Neuron (in vitro differentiated cells): ENCODE results near the gene PREX1.

Experiments used
- H2AFZ ChIP-seq: one replicate; pipeline ENCODE4 v1.6.1; 2013; ENCODE audit warnings: low read depth, mild to moderate bottlenecking, inconsistent platforms, low read length, moderate library complexity
- H3K27me3 ChIP-seq: one replicate; pipeline ENCODE4 v1.6.1; 2013; ENCODE audit warnings: low read length; ENCODE audit not compliant: insufficient read depth
- H3K36me3 ChIP-seq: one replicate; pipeline ENCODE4 v1.6.1; 2013; ENCODE audit warnings: low read length; ENCODE audit not compliant: insufficient read depth
- H3K4me1 ChIP-seq: one replicate; pipeline ENCODE4 v1.6.1; 2013; ENCODE audit warnings: low read length; ENCODE audit not compliant: insufficient read depth
- H3K4me3 ChIP-seq: 2 replicates; pipeline ENCODE4 v1.5.1; 2013; ENCODE audit warnings: mild to moderate bottlenecking, low read length, moderate library complexity
- H3K9me3 ChIP-seq: one replicate; pipeline ENCODE4 v1.6.1; 2013; ENCODE audit warnings: low read length

PREX1 gene

DNA sequence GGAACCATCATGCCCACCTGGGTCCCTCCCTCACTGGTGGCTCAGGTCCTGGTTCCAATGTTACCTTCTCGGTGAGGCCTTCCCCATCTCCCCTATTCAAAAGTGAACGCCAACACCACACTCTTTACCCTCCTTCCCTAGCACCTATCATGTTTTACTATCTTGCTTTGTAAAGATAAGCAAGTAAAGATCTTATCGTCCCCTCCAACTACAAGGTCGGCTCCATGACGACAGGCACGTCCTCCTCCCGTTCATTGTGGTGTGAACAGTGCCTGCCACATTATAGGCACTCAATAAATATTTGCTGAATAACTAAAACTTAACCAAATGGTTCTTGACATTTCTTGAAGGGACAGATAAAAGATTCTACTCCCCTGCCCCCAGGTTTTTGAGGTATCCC is 147.1 kb downstream of the PREX1 start:
- Histone ChIP-seq H3K9me3 (no peaks in the 10 kb centered on the region), H3K4me3 (no peak overlapping the region), H3K36me3 (peaks cover 44% of the 10 kb centered on the region), H3K27me3 (no peaks in the 10 kb centered on the region), H2AFZ (no peak overlapping the region), H3K4me1 (no peaks in the 10 kb centered on the region)

DNA sequence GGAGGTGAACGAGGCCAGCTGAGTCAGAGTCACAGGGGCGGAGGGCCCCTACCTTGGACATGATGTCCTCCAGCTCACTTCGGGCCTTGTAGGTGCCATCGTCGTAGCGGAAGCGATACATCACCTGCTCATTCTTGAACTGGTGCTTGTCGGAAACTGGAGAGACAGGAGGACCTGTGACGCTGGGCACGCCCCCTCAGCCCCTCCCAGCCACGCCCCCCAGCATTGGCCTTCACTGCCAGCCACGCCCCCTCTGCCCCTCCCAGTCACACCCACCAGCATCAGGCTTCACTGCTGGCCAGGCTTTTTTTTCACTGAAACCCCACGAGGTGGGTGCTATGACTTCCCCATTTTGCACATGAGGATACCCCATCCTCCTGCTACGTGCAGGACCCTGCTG is 148.2 kb downstream of the PREX1 start:
- Histone ChIP-seq H3K4me1 (no peaks in the 10 kb centered on the region), H3K4me3 (no peak overlapping the region), H3K27me3 (no peaks in the 10 kb centered on the region), H3K36me3 (peaks cover 50% of the 10 kb centered on the region), H2AFZ (no peak overlapping the region), H3K9me3 (no peaks in the 10 kb centered on the region)

DNA sequence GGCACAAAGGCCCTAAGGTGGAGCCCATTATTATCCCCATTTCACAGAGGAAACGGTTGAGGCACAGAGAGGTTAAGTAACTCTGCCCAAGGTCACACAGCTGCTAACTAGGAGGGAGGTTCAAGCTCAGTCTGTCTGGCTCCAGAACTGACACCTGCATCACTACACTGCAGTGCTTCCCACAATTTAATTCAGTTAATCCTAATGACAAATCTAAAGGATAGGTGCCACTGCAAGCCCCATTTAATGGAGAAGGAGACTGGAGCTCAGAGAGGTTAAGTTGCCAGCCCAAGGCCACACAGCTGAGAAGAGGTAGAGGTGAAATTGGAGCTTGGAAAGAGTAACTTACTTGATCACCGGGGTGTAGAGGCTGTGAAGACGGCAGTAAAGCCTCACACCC is 148.8 kb downstream of the PREX1 start:
- Histone ChIP-seq H3K4me3 (no peak overlapping the region), H3K4me1 (no peaks in the 10 kb centered on the region), H3K27me3 (no peaks in the 10 kb centered on the region), H2AFZ (no peak overlapping the region), H3K9me3 (no peaks in the 10 kb centered on the region), H3K36me3 (peaks cover 51% of the 10 kb centered on the region)

DNA sequence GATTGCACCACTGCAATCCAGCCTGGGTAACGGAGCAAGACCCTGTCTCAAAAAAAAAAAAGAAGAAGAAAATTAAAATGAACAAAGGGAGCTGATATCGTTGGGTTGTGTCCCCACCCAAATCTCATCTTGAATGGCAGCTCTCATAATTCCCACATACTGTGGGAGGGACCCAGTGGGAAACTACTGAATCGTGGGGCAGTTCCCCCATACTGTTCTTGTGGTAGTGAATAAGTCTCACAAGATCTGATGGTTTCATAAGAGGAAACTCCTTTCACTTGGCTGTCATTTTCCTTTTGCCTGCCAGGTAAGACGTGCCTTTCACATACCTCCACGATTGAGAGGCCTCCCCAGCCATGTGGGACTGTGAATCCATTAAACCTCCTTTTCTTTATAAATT is 149.4 kb downstream of the PREX1 start:
- H3K36me3 ChIP-seq, result peaks cover 51% of the 10 kb centered on the region
- H3K27me3 ChIP-seq, result no peaks in the 10 kb centered on the region
- H3K9me3 ChIP-seq, result no peaks in the 10 kb centered on the region
- no peaks in the 10 kb centered on the region for H3K4me1 ChIP-seq
- no peak overlapping the region for H3K4me3 ChIP-seq
- no peak overlapping the region for H2AFZ ChIP-seq

DNA sequence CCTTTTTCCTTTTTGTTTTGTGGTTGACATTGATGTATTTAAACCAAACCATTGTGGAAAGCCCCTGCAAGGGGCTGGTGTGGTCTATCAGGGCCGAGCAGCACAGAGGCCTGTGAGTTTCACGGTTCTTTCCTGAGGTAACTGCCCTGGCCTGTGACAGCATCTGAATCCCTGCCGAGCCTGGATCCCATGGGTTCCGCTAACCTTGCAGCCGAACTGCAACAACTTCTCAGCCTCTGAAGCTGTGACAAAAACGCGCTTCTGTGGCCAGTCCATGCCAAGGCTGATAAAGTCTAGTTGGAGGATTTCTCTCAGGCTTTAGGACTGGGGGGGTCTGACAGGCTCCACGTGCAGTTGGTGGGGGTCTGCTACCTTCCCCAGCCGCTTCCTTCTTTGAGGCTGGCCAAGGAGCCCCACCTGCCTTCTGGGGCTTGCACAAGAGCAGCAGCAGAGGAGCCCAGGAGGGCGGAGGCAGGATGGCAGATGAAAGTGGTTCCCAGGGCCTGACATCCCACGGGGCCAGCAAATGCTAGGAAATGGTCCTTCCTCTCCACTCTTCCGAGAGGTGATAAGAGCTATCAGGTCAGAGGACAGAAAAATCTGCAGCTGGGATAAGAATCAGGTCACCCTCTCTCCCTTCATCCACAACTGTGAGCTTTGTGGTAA is 150.9 kb downstream of the PREX1 start:
- Histone ChIP-seq H3K4me1 (no peaks in the 10 kb centered on the region), H2AFZ (no peak overlapping the region), H3K4me3 (no peak overlapping the region), H3K27me3 (no peaks in the 10 kb centered on the region), H3K36me3 (peaks cover 51% of the 10 kb centered on the region), H3K9me3 (no peaks in the 10 kb centered on the region)

DNA sequence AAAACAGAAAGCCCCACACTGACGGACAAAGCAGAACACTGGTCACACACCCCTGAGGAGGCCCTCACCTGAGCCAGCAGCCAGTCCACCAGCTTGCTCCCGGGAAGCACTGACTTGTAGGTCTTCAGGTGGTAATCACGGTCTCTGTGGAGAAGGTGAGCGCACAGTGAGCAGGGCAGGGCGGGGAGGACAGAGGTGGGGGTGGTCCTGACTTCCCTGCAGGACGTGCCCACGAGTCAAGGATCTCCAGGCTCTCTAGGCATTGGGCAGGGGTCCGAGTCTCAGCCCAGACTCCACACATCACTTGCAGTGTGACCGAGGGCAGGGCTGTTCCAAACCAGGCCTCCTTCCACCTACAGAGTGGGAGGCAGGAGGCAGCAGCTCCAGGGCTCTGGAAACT is 151.7 kb downstream of the PREX1 start:
- H3K4me3 ChIP-seq, result no peak overlapping the region
- H3K36me3 ChIP-seq, result peaks cover 44% of the 10 kb centered on the region
- H3K4me1 ChIP-seq, result no peaks in the 10 kb centered on the region
- no peaks in the 10 kb centered on the region for H3K27me3 ChIP-seq
- no peaks in the 10 kb centered on the region for H3K9me3 ChIP-seq
- H2AFZ ChIP-seq, result no peak overlapping the region

DNA sequence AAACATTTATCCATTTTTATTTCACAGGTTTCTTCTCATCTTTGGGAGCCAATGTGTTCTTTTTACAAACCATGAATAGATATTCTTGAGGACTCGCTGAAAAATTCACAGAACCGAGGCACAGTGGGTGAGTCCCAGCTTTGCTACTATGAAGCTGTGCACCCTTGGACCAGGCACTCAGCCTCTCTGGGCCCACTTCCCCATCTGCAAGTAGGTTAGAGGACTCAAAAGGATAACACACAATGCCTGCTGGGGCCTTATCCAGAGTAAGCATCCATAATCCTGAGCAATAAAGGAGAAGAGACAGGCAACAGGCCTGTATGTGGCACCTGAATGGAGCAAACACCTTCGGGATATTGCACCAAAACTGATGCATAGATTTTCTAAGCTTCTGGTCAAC is 153.3 kb downstream of the PREX1 start:
- no peak overlapping the region for H2AFZ ChIP-seq
- no peak overlapping the region for H3K4me3 ChIP-seq
- H3K36me3 ChIP-seq, result peaks cover 34% of the 10 kb centered on the region
- no peaks in the 10 kb centered on the region for H3K4me1 ChIP-seq
- H3K27me3 ChIP-seq, result no peaks in the 10 kb centered on the region
- no peaks in the 10 kb centered on the region for H3K9me3 ChIP-seq

DNA sequence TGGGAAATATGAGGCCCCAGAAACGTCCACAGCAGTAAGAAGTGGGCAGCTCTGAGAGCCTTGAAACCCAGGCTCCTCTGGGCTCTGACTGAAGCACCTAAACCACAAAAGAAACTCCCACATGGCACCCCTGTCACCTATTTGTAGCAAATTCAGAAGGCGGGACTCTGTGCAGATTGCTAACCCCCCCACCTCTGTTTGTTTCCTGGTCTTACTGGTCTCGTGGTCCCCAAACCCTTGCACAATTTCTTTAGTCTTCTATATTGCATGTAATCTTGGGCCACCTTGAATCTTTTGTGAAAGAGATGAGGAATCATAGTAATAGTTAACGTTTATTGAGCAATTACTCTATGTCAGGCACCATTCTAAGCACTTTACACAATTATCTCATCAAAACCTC is 154.3 kb downstream of the PREX1 start:
- Histone ChIP-seq H2AFZ (no peak overlapping the region), H3K4me1 (no peaks in the 10 kb centered on the region), H3K36me3 (peaks cover 26% of the 10 kb centered on the region), H3K27me3 (no peaks in the 10 kb centered on the region), H3K9me3 (no peaks in the 10 kb centered on the region), H3K4me3 (no peak overlapping the region)

DNA sequence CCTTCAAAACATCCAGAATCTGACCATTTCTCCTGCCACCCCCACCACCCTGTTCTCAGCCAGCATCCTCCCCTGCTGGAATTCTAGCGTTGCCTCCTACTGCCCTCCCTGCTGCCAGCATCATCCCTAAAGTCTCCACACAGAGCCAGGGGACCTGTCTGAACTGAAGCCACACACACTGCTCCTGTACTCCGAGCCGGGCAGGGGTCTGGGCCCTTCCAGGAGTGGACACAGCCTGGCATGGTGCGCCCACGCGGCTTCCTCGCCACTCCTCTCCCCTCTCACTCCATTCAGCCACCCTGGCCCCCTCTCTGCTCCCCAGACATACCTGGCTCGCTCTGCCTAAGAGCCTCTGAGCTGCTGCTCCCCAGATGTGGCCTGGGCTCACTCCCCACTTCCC is 155.5 kb downstream of the PREX1 start:
- no peak overlapping the region for H2AFZ ChIP-seq
- H3K4me3 ChIP-seq, result no peak overlapping the region
- H3K9me3 ChIP-seq, result peaks cover 5% of the 10 kb centered on the region
- peaks cover 28% of the 10 kb centered on the region for H3K36me3 ChIP-seq
- no peaks in the 10 kb centered on the region for H3K27me3 ChIP-seq
- no peaks in the 10 kb centered on the region for H3K4me1 ChIP-seq

DNA sequence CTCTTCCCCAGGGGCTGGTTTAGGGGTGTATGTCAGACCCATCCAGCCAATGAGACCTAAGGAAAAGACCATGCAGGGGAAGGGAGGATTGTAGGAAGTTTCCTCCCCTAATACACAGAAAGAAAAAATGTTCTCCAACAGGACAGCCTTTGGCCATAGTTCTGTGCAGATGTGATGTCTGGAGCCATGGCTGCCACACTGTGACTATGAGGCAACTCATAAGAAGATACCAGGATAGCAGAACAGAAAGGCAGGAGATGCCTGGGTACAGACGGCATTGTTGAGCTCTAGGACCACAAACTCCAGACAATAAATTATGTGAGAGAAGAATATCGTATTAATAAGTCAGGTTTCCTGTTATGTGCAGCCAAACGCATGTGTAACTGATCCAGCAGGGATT is 156.7 kb downstream of the PREX1 start:
- Histone ChIP-seq H3K4me1 (no peaks in the 10 kb centered on the region), H3K9me3 (peaks cover 10% of the 10 kb centered on the region), H3K27me3 (no peaks in the 10 kb centered on the region), H2AFZ (no peak overlapping the region), H3K36me3 (peaks cover 23% of the 10 kb centered on the region), H3K4me3 (no peak overlapping the region)

DNA sequence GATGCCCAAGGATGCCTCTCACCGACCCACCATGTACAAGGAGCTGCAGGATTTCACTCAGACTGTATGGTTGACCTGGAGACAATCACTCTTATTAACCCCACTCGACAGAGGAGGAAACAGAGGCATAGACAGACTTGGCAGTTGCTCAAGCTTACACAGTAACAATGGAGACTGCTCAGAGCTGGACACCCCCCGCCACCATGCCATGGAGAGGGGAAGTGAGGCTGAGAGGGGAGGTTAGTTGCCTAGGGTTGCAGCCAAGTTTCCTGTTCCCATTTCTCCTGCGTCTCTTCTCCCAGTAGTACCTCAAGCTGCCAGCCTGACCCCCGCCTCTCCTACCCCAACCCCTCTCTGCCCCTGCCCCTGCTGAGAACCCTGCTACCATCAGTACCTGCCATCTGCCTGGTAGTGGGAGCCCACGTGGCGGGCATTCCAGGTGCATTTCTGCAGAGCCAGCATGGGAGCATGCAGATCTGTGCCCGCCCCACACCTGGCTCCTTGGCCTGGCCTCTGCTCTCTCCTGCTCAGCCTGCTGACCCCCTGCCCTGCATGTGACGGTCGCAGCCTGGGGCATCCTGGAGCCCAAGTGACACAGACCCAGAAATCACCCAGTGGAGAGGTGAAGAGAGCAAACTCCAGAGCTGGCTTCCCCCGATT is 157.7 kb downstream of the PREX1 start:
- no peaks in the 10 kb centered on the region for H3K27me3 ChIP-seq
- H3K4me1 ChIP-seq, result no peaks in the 10 kb centered on the region
- no peak overlapping the region for H3K4me3 ChIP-seq
- peaks cover 12% of the 10 kb centered on the region for H3K9me3 ChIP-seq
- H2AFZ ChIP-seq, result no peak overlapping the region
- H3K36me3 ChIP-seq, result peaks cover 19% of the 10 kb centered on the region

DNA sequence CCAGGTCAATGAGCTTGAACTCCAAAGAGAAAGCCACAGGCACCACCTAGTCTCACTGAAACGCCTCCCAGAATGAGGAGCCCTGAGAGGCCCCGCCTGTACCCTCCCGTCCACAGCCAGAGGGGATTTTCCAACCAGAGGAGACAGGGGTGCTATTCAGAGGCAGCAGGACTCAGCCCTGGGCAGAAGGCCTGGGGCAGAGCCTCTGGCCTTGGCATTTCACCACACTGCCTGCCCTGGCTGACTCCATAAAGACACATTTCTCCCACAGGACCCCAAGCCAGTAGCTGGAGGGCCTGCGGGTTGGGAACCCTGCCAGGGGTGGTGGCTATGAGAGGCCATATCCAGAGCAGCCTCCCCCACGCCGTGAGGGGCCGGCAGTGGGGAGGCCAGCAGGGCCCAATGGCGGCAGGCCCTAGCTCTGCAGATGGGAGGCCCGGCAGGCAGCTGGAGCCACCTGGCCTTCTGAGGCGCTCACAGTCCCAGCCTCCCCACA is 159.3 kb downstream of the PREX1 start:
- H3K4me1 ChIP-seq, result no peaks in the 10 kb centered on the region
- no peak overlapping the region for H3K4me3 ChIP-seq
- no peaks in the 10 kb centered on the region for H3K27me3 ChIP-seq
- peaks cover 12% of the 10 kb centered on the region for H3K9me3 ChIP-seq
- no peak overlapping the region for H2AFZ ChIP-seq
- H3K36me3 ChIP-seq, result peaks cover 14% of the 10 kb centered on the region

DNA sequence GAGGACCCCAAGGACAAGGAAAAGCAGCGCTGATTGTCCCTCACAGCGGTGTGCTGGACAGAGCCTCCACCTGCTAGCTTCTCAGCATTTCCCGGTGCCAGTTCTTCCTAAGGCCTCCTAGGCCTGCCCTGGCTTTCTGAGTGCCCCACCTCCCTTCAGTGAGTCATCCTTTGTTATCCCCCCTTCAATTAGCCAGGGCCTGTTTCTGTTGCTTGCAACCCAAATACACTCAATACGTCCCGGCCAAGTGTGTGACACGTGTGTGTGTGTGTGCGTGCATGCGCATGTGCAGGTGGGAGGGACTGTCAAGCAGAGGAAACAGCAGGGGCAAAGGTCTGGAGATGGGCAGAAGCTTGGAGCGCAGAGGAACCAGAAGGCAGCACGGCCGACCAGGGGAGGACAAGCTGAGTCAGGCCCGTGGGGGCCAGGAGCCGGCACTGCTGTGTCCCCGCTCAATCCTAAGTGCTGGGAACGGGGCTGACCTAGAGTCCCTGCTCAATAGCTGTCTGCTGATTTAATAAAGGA is 159.8 kb downstream of the PREX1 start:
- H3K4me3 ChIP-seq, result no peak overlapping the region
- no peaks in the 10 kb centered on the region for H3K4me1 ChIP-seq
- no peaks in the 10 kb centered on the region for H3K27me3 ChIP-seq
- peaks cover 17% of the 10 kb centered on the region for H3K36me3 ChIP-seq
- H2AFZ ChIP-seq, result no peak overlapping the region
- peaks cover 12% of the 10 kb centered on the region for H3K9me3 ChIP-seq
